ENCODE results near the gene GSTO2. TPM values are rescaled to one million over a fixed set of nuclear protein-coding genes. Genes with fewer than 3 reads are reported as not detected.

GSTO2 gene
- total and polyA plus RNA-seq, 12 donors, result 0.25 to 1.6 (median 0.94) TPM

DNA sequence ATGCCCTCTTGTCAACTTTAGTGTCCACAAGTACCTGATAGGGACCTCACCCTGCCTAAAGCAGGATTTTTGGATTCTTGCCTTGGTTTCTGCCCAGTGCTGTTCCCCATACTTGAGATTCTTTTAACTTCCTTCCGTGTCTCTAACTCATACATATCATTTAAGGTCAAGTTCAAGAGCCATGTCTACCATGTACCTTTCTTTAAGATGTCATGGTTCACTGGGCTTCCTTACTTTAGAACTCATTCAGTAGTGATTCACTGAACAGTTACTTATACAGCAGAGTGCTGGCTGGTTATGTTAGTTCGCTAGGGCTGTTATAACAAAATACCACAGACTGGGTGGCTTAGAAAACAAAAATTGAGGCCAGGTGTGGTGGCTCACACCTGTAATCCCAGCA, 79.6 kb downstream of the GSTO2 start:
- intact Hi-C loops (cut with DNase I), result loop anchor here in 4 of 10 donors (5.0 to 10.0 kb wide), 3 partner anchors 41 to 464 kb away; no protein-coding TSS in a partner anchor

DNA sequence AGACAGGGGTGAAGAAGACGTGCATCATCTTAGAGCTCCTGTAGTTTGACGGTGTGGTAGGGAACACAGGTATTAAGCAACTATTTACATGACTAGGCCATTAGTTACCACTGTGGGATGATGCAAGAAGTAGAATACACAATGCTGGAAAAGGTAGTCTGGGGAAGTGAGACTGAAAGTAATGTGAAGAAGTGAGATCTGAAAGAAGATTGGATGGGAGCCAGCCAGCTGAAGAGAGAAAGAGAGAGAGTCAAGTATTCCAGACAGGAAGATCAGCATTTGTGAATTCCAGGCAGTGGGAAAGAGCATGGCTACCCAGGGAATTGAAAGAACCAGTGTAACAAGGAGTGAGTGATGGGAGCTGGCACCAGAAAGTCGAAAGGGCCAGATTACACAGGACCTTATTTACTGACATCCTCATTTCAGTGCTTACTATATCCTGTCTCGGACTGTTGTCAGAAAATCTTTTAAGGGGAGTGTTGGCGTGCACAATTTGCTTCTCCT, 80.7 kb downstream of the GSTO2 start:
- TF ChIP-seq, protein P1, sequence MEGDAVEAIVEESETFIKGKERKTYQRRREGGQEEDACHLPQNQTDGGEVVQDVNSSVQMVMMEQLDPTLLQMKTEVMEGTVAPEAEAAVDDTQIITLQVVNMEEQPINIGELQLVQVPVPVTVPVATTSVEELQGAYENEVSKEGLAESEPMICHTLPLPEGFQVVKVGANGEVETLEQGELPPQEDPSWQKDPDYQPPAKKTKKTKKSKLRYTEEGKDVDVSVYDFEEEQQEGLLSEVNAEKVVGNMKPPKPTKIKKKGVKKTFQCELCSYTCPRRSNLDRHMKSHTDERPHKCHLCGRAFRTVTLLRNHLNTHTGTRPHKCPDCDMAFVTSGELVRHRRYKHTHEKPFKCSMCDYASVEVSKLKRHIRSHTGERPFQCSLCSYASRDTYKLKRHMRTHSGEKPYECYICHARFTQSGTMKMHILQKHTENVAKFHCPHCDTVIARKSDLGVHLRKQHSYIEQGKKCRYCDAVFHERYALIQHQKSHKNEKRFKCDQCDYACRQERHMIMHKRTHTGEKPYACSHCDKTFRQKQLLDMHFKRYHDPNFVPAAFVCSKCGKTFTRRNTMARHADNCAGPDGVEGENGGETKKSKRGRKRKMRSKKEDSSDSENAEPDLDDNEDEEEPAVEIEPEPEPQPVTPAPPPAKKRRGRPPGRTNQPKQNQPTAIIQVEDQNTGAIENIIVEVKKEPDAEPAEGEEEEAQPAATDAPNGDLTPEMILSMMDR (IDR thresholded peaks at IDR 0.05), result no peak
- H3K4me3 ChIP-seq, result peak overlapping the region in 6 of 10 donors; percentile 9 to 40 (median 30)
- ATAC-seq, result peak in 6 of 8 donors; percentile 2 to 32 (median 20)

More for the DNA sequence above, 79.6 kb downstream of the GSTO2 start:
- Histone ChIP-seq H3K9me3 (no peaks in the 10 kb centered on the region), H3K27ac (peak overlapping the region in 2 of 10 donors; percentile 56 to 90), H3K4me3 (no peak overlapping the region), H3K4me1 (peaks cover 0 to 71% (median 21%) of the 10 kb centered on the region in 9 donors), H3K36me3 (no peaks in the 10 kb centered on the region), H3K27me3 (no peaks in the 10 kb centered on the region)
- TF ChIP-seq, protein P1 (IDR thresholded peaks at IDR 0.05), result no peak
- ATAC-seq, result no peak
- no peak for DNase-seq
- WGBS, 2 donors, result 68 to 79% methylated on average over 2 of the region's 2 CpGs

DNA sequence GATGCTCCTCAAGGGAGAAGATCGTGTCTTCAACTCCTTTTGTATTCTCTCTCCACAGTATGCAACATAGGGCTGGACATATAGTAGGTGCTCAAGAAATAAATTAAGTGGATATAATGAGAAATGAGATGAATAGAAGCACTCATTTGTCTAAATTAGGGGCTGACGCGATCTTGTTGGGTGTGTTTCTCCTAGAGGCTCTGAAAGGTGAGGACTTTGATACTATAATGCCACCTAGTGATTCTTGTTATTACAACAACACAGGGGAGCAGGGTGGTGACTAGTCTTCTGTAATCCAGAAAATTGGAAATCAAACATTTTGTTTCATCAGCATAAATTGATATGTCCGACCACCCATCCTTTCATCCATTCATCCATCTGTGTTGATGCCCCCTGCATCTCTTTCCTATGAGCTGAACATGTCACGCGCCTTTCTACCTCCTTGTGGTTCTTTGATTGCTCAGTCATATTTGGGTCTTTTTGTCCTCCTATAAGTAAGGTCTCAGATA, 81.2 kb downstream of the GSTO2 start:
- WGBS, 2 donors, result 29 to 30% methylated on average over 6 of the region's 6 CpGs
- peak overlapping the region; percentile 1 to 90 (median 58) for H3K27ac ChIP-seq
- H3K4me3 ChIP-seq, result peak overlapping the region in 6 of 10 donors; percentile 9 to 40 (median 30)
- H3K4me1 ChIP-seq, result peaks cover 0 to 76% (median 20%) of the 10 kb centered on the region in 9 donors
- H3K9me3 ChIP-seq, result no peaks in the 10 kb centered on the region
- TF ChIP-seq, protein P1 (IDR thresholded peaks at IDR 0.05), result peak; percentile 53 to 86 (median 74)
- H3K36me3 ChIP-seq, result no peaks in the 10 kb centered on the region
- H3K27me3 ChIP-seq, result no peaks in the 10 kb centered on the region
- DNase-seq (peak in 1 of 2 donors; percentile 48), ATAC-seq (peak; percentile 56 to 84 (median 74))
- intact Hi-C loops (cut with DNase I), result loop anchor here in 8 of 10 donors (1.0 to 2.0 kb wide), 3 partner anchors 45 to 59 kb away; no protein-coding TSS in a partner anchor

More for the DNA sequence above, 80.7 kb downstream of the GSTO2 start:
- peak in 1 of 2 donors; percentile 26 for DNase-seq
- WGBS, 2 donors, result 37 to 43% methylated on average over 5 of the region's 5 CpGs
- no peaks in the 10 kb centered on the region for H3K9me3 ChIP-seq
- H3K27ac ChIP-seq, result peak overlapping the region; percentile 1 to 90 (median 58)
- H3K36me3 ChIP-seq, result no peaks in the 10 kb centered on the region
- H3K27me3 ChIP-seq, result no peaks in the 10 kb centered on the region
- peaks cover 0 to 72% (median 20%) of the 10 kb centered on the region in 9 donors for H3K4me1 ChIP-seq
- intact Hi-C loops (cut with DNase I), result loop anchor here (1.0 to 10.0 kb wide), 6 partner anchors 42 to 465 kb away; no protein-coding TSS in a partner anchor

DNA sequence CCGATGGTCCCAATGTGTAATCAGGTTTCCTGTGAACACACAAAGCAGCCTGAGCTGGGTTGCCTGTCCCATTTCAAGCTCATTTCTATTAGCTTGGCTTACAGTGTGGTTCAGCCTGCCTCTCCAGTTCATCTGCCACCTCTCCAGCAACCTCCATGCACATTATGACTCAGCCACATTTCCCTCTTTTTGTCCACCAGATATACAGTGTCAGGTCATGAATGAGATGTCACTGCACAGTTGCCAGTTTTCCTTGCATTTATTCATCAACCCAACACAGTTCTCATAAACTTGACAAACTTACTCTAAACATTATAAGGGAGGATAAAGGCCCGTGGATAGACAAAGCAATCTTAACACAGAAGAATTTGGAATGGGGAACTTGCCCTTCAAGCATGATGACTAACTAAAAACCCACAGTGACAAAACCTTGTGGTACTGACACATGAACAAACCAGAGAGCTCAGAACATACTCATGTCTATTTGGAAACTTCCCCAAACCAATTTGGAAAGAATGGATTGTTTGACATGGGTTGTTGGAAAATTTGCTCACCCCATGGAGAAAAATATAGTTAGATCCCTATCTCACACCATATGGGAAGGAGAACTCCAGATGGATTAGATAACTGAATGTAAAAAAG, 82.2 kb downstream of the GSTO2 start:
- no peak for ATAC-seq
- Histone ChIP-seq H3K27ac (peak overlapping the region in 3 of 10 donors; percentile 2 to 90 (median 5)), H3K36me3 (no peaks in the 10 kb centered on the region), H3K4me1 (peaks cover 0 to 69% (median 20%) of the 10 kb centered on the region in 9 donors), H3K4me3 (no peak overlapping the region), H3K27me3 (no peaks in the 10 kb centered on the region), H3K9me3 (no peaks in the 10 kb centered on the region)
- TF ChIP-seq, protein P1 (IDR thresholded peaks at IDR 0.05), result no peak
- WGBS, 2 donors, result 76 to 77% methylated on average over 2 of the region's 2 CpGs
- intact Hi-C loops (cut with DNase I), result loop anchor here in 3 of 10 donors (1.0 to 2.0 kb wide), 2 partner anchors 47 to 60 kb away; no protein-coding TSS in a partner anchor
- DNase-seq, result no peak
